Trophoblast cell (in vitro differentiated cells and primary cell): ENCODE measurements around the gene ERFL.

Source experiments
- DNase-seq, 2 donors: peaks; one replicate each; pipeline ENCODE4 v3.0.0-alpha.2; 2016
- H2AFZ ChIP-seq: 2 replicates; pipeline ENCODE4 v1.6.1; 2013; ENCODE audit warnings: low read length, moderate library complexity, mild to moderate bottlenecking; ENCODE audit not compliant: insufficient read depth, poor library complexity
- H2AK5ac ChIP-seq: 2 replicates; pipeline ENCODE4 v1.6.1; 2013; ENCODE audit warnings: mild to moderate bottlenecking, low read length
- H2BK120ac ChIP-seq: 2 replicates; pipeline ENCODE4 v1.6.1; 2013; ENCODE audit warnings: low read length, mild to moderate bottlenecking, moderate library complexity; ENCODE audit not compliant: insufficient read depth, poor library complexity
- H2BK12ac ChIP-seq: 2 replicates; pipeline ENCODE4 v1.6.1; 2013; ENCODE audit warnings: mild to moderate bottlenecking, low read length, moderate library complexity
- H2BK5ac ChIP-seq: 2 replicates; pipeline ENCODE4 v1.6.1; 2013; ENCODE audit warnings: low read length, low read depth, moderate library complexity, mild to moderate bottlenecking; ENCODE audit not compliant: poor library complexity
- H3K14ac ChIP-seq: 2 replicates; pipeline ENCODE4 v1.6.1; 2013; ENCODE audit warnings: mild to moderate bottlenecking, low read length
- H3K18ac ChIP-seq: 2 replicates; pipeline ENCODE4 v1.6.1; 2013; ENCODE audit warnings: mild to moderate bottlenecking, low read length
- H3K23ac ChIP-seq: 2 replicates; pipeline ENCODE4 v1.6.1; 2013; ENCODE audit warnings: low read length
- H3K27ac ChIP-seq: 2 replicates; pipeline ENCODE4 v1.5.1; 2013; ENCODE audit warnings: low read depth, mild to moderate bottlenecking, inconsistent platforms, low read length, moderate library complexity
- H3K27me3 ChIP-seq: 2 replicates; pipeline ENCODE4 v1.6.1; 2013; ENCODE audit warnings: inconsistent platforms, mild to moderate bottlenecking, low read length, moderate library complexity; ENCODE audit not compliant: insufficient read depth
- H3K36me3 ChIP-seq, 2 experiments: 1 replicate in 1 of 2; 2 replicates in 1 of 2; pipeline ENCODE4 v1.6.1; 2013; ENCODE audit warnings: low read length in 2 of 2, mild to moderate bottlenecking in 2 of 2, moderate library complexity in 1 of 2; ENCODE audit not compliant: insufficient read depth in 2 of 2, control insufficient read depth in 1 of 2
- H3K4ac ChIP-seq: 2 replicates; pipeline ENCODE4 v1.6.1; 2013; ENCODE audit warnings: low read depth, mild to moderate bottlenecking, low read length, moderate library complexity
- H3K4me1 ChIP-seq, 2 experiments: 1 replicate in 1 of 2; 2 replicates in 1 of 2; pipeline ENCODE4 v1.6.1; 2013; ENCODE audit warnings: low read length in 2 of 2, mild to moderate bottlenecking in 2 of 2, moderate library complexity in 1 of 2; ENCODE audit not compliant: insufficient read depth in 2 of 2, control insufficient read depth in 1 of 2
- H3K4me2 ChIP-seq: 2 replicates; pipeline ENCODE4 v1.6.1; 2013; ENCODE audit warnings: inconsistent platforms, mild to moderate bottlenecking, low read length, moderate library complexity
- H3K4me3 ChIP-seq: 2 replicates; pipeline ENCODE4 v1.5.1; 2013; ENCODE audit warnings: mild to moderate bottlenecking, low read depth, low read length, inconsistent platforms
- H3K79me1 ChIP-seq: one replicate; pipeline ENCODE4 v1.6.1; 2013; ENCODE audit warnings: low read length
- H3K79me2 ChIP-seq: 2 replicates; pipeline ENCODE4 v1.6.1; 2013; ENCODE audit warnings: low read length, mild to moderate bottlenecking; ENCODE audit not compliant: control insufficient read depth, insufficient read depth, poor library complexity
- H3K9ac ChIP-seq: 2 replicates; pipeline ENCODE4 v1.6.1; 2013; ENCODE audit warnings: mild to moderate bottlenecking, low read length
- H3K9me3 ChIP-seq: 2 replicates; pipeline ENCODE4 v1.6.1; 2013; ENCODE audit warnings: low read depth, mild to moderate bottlenecking, control low read depth, inconsistent platforms, low read length; ENCODE audit not compliant: insufficient read depth
- H4K12ac ChIP-seq: 2 replicates; pipeline ENCODE4 v1.6.1; 2013; ENCODE audit warnings: low read depth, mild to moderate bottlenecking, low read length, moderate library complexity
- H4K8ac ChIP-seq: 2 replicates; pipeline ENCODE4 v1.6.1; 2013; ENCODE audit warnings: low read depth, mild to moderate bottlenecking, low read length, moderate library complexity
- H4K91ac ChIP-seq: one replicate; pipeline ENCODE4 v1.6.1; 2013; ENCODE audit warnings: low read depth, mild to moderate bottlenecking, low read length, moderate library complexity
- WGBS: extraction: QIAGEN DNeasy Blood & Tissue Kit; methylation state at CpG from one replicate; pipeline ENCODE4 v1.1.7; 2013; ENCODE audit warnings: missing lambda C conversion rate; ENCODE audit not compliant: insufficient read length, insufficient coverage; ENCODE audit errors: extremely low coverage; 5-methylcytosine and 5-hydroxymethylcytosine counted together

Gene ERFL

DNA sequence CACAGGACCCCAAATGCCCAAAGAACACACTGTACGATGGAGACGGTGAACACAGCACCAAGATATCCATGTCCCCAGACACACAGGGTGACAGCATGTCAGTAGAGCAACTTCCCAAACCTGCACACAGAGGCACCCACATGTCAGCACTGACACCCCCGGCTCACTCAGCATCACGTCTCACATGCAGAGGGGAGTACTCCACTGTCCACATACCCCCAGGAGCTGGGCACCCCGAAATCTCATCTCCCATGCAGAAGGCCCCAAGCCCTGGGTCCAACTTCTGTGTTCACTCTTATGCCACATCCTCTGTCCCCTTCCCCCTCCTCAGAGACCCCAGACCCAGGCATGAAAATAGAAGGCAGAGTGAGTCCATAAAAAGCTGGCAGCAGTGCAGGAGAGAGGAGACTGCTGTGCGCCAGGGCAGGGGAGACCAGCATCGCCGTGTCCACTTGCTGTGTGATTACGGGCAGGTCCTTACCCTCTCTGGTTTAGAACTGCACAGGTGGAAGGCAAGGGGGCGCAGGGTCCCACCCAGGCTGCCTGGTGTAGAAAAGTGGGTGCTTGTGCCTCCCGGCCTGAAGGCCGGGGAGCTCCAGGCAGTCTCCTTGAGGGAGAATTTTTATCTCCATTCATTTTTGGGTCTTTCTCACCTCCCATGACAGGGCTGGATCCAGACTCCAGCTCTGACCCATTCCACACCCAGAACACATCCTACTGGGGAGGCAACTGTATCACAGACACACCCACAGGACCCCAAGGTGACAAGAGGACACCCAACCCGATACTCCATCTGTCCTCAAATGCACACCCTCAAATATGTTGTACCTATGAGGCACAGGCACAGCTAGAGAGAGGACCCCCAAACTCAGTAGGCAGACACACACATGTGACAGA is 17.0 kb downstream of the ERFL start:
- Histone ChIP-seq H3K36me3 (peaks cover 11 to 14% of the 10 kb centered on the region in 2 experiments), H3K27ac (no peak overlapping the region), H3K27me3 (peaks cover 41% of the 10 kb centered on the region), H3K79me1 (no peaks in the 10 kb centered on the region), H3K4me2 (no peak overlapping the region), H2AFZ (no peak overlapping the region), H3K9me3 (peaks cover 9% of the 10 kb centered on the region), H3K79me2 (no peaks in the 10 kb centered on the region), H3K4me3 (no peak overlapping the region), H3K4ac (no peak overlapping the region), H2BK12ac (no peak overlapping the region), H3K9ac (no peak overlapping the region), H3K14ac (no peak overlapping the region), H3K18ac (no peak overlapping the region), H4K8ac (no peak overlapping the region), H4K12ac (no peak overlapping the region), H2AK5ac (no peak overlapping the region), H2BK120ac (no peak overlapping the region), H3K23ac (no peak overlapping the region), H3K4me1 (no peaks in the 10 kb centered on the region), H2BK5ac (no peak overlapping the region), H4K91ac (no peak overlapping the region)
- WGBS: no CpG with 5 or more reads among the region's 13 CpGs
- no peak for DNase-seq

- Histone ChIP-seq H3K9me3 (peaks cover 6% of the 10 kb centered on the region), H3K79me2 (no peaks in the 10 kb centered on the region), H2BK120ac (no peak overlapping the region), H3K4ac (no peak overlapping the region), H3K18ac (no peak overlapping the region), H2AK5ac (no peak overlapping the region), H3K79me1 (no peaks in the 10 kb centered on the region), H3K36me3 (peaks cover 19 to 23% of the 10 kb centered on the region in 2 experiments), H3K4me1 (no peaks in the 10 kb centered on the region), H2BK5ac (no peak overlapping the region), H3K27me3 (peaks cover 36% of the 10 kb centered on the region), H4K8ac (no peak overlapping the region), H2BK12ac (no peak overlapping the region), H2AFZ (no peak overlapping the region), H3K23ac (no peak overlapping the region), H3K27ac (no peak overlapping the region), H3K9ac (no peak overlapping the region), H3K4me2 (no peak overlapping the region), H4K12ac (no peak overlapping the region), H4K91ac (no peak overlapping the region), H3K4me3 (no peak overlapping the region), H3K14ac (no peak overlapping the region)
- no peak for DNase-seq
- no CpG with 5 or more reads among the region's 12 CpGs for WGBS
Measured at GRCh38 chr19:41910240-41910991, 17.8 kb downstream of the ERFL start.

- peaks cover 31% of the 10 kb centered on the region for H3K27me3 ChIP-seq
- H2AFZ ChIP-seq: no peak overlapping the region
- no peak overlapping the region for H2AK5ac ChIP-seq
- H2BK12ac ChIP-seq: no peak overlapping the region
- H3K36me3 ChIP-seq: peaks cover 26 to 30% of the 10 kb centered on the region in 2 experiments
- no peak overlapping the region for H4K91ac ChIP-seq
- H3K9me3 ChIP-seq: peaks cover 3% of the 10 kb centered on the region
- H3K4ac ChIP-seq: no peak overlapping the region
- no peaks in the 10 kb centered on the region for H3K79me2 ChIP-seq
- H3K4me2 ChIP-seq: no peak overlapping the region
- no peak overlapping the region for H3K23ac ChIP-seq
- H2BK120ac ChIP-seq: no peak overlapping the region
- H3K27ac ChIP-seq: no peak overlapping the region
- no CpG with 5 or more reads among the region's 13 CpGs for WGBS
- no peak overlapping the region for H3K18ac ChIP-seq
- no peak overlapping the region for H4K12ac ChIP-seq
- no peaks in the 10 kb centered on the region for H3K79me1 ChIP-seq
- no peak overlapping the region for H3K4me3 ChIP-seq
- no peak overlapping the region for H3K9ac ChIP-seq
- H3K4me1 ChIP-seq: no peaks in the 10 kb centered on the region
- no peak overlapping the region for H4K8ac ChIP-seq
- no peak for DNase-seq
- H3K14ac ChIP-seq: no peak overlapping the region
- no peak overlapping the region for H2BK5ac ChIP-seq
Measured at GRCh38 chr19:41909706-41910105, 18.5 kb downstream of the ERFL start.

DNA sequence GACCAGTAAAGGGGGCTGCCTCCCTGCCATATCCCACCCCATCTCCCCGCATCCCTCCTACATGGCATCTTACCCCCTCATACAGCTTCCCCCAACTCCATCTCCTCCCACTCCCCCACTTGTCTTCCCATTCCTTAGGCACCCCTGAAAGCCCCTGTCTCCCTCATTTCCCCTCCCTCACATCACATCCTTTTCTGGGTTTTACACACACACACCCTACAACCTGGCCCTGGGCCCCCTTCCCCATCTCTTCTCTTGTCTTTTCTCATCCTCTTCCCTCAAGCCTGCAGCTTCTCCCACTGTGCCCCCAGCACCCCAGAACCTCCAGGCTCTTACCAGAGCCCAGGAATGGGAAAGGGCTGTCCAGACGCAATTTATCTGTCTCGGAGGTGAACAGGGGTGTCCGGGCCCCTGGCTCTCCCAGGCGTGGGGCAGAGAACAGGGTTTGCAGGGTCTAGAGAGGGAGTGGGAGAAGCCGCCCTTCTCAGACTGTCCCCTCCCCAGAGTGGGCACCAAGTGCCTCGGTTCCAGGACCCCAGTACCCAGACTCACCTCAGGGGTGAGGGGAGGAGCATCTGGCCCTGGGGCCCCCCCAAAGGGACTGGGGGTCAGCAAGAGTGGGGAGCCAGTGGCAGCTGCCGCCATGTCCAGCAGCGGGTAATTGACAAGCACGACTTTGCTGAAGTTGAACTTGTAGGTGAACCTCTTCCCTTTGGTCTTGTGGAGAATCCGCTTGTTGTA is 19.4 kb downstream of the ERFL start:
- Histone ChIP-seq H3K9ac (no peak overlapping the region), H2BK5ac (no peak overlapping the region), H3K4me3 (no peak overlapping the region), H3K4ac (no peak overlapping the region), H3K4me2 (no peak overlapping the region), H2BK12ac (no peak overlapping the region), H3K18ac (no peak overlapping the region), H3K9me3 (peaks cover 3% of the 10 kb centered on the region), H2AFZ (no peak overlapping the region), H2BK120ac (no peak overlapping the region), H3K27me3 (peaks cover 27% of the 10 kb centered on the region), H4K12ac (no peak overlapping the region), H4K91ac (no peak overlapping the region), H3K36me3 (peaks cover 34 to 38% of the 10 kb centered on the region in 2 experiments), H2AK5ac (no peak overlapping the region), H3K4me1 (no peaks in the 10 kb centered on the region), H4K8ac (no peak overlapping the region), H3K79me1 (no peaks in the 10 kb centered on the region), H3K27ac (no peak overlapping the region), H3K14ac (no peak overlapping the region), H3K23ac (no peak overlapping the region), H3K79me2 (no peaks in the 10 kb centered on the region)
- DNase-seq: no peak
- no CpG with 5 or more reads among the region's 11 CpGs for WGBS
